Measurements from ENCODE around the gene SLC1A1. TPM values are rescaled to one million over a fixed set of nuclear protein-coding genes. Genes with fewer than 3 reads are reported as not detected.
"Not testable (repeated sequence)": the region's sequence is repeated elsewhere in the genome, so short reads cannot be mapped to it uniquely, and the experiment has no call there.

SLC1A1 gene
- polyA plus RNA-seq, 6 donors from 2014 or later, result not detected

DNA sequence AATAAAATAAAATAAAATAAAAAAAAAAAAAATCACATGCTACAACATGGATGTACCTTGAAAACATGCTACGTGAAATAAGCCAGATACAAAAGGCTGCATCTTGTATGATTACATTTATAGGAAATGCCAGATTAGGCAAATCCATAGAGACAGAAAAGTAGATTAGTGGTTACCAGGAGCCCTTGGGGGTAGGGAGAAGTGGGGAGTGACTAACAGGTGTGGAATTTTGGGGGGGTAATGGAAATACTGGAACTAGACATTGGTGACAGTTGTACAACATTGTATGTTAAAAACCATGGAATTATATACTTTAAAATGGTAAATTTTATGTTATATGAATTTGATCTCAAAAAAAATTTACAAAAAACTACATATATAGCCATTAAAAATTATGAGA is 47.3 kb downstream of the SLC1A1 start:
- Mint-ChIP-seq H3K4me3 (no peak overlapping the region), H3K9me3 (peaks cover 0 to 14% (median 7%) of the 10 kb centered on the region in 7 donors), H3K4me1 (no peaks in the 10 kb centered on the region), H3K27me3 (peaks cover 3 to 5% (median 5%) of the 10 kb centered on the region in 3 donors), H3K36me3 (no peaks in the 10 kb centered on the region), H3K27ac (no peak overlapping the region)
- DNase-seq (no peak), ATAC-seq (ENCODE audit: low read depth in 2 of 2) (no peak)

DNA sequence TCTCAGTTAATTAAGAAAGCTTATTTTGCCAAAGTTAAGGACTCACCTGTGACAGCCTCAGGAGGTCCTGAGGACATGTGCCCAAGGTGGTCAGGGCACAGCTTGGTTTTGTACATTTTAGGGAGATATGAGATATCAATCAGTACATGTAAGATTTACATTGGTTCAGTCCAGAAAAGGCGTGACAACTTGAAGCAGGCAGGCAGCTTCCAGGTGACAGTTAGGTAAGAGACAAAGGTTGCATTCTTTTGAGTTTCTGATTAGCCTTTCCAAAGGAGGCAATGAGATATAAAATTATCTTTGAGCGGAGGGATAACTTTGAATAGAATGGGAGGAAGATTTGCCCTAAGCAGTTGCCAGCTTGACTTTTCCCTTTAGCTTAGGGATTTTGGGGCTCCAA is 47.8 kb downstream of the SLC1A1 start:
- ATAC-seq (ENCODE audit: low read depth in 2 of 2), result no peak
- DNase-seq, result no peak
- Mint-ChIP-seq H3K4me3 (no peak overlapping the region), H3K36me3 (no peaks in the 10 kb centered on the region), H3K27me3 (peaks cover 3 to 5% (median 5%) of the 10 kb centered on the region in 3 donors), H3K9me3 (peaks cover 0 to 14% (median 7%) of the 10 kb centered on the region in 7 donors), H3K4me1 (no peaks in the 10 kb centered on the region), H3K27ac (no peak overlapping the region)

DNA sequence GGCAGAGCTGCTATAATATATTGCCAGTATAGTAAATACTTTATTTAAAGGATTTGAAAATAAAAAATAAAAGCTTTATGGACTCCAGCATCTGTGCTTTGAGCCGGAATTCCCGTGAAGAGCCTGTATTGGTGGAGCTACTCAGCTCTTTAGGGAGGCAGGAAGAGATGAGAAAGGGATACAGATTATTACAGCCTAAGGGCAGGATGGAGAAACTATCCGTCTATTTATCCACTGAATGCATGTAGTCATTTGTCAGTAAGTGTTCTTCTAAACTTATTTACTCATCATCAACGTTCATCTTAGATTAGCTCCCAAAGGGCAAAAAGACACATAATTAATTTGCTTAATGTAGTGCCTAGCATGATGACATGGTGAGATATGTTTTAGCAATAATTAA is 48.4 kb downstream of the SLC1A1 start:
- no peaks in the 10 kb centered on the region for H3K4me1 Mint-ChIP-seq
- no peaks in the 10 kb centered on the region for H3K36me3 Mint-ChIP-seq
- ATAC-seq (ENCODE audit: low read depth in 2 of 2) (no peak), DNase-seq (no peak)
- no peak overlapping the region for H3K4me3 Mint-ChIP-seq
- H3K27ac Mint-ChIP-seq, result no peak overlapping the region
- peaks cover 0 to 14% (median 7%) of the 10 kb centered on the region in 7 donors for H3K9me3 Mint-ChIP-seq
- H3K27me3 Mint-ChIP-seq, result peaks cover 3 to 5% (median 5%) of the 10 kb centered on the region in 3 donors

DNA sequence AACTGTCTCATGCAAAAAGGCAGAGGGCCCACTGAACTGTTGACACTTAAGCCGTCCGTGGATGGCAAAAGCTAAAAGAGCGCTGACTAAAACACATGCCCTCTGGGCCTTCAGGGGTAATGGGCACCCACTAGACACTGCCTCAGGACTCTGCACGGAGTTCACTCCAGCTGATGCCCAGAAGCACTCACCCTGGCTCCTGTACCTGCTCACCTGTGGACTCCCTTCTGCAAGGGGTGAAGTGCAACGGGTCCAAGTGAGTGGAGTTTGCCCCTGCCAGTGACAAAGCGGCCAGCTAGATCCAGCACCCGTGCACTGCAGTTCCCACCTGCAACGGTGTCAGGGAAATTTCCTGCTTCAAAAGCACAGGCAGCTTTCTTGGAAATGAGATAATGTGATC is 50.2 kb downstream of the SLC1A1 start:
- H3K36me3 Mint-ChIP-seq, result no peaks in the 10 kb centered on the region
- no peak overlapping the region for H3K4me3 Mint-ChIP-seq
- no peak overlapping the region for H3K27ac Mint-ChIP-seq
- H3K27me3 Mint-ChIP-seq, result peaks cover 5 to 15% (median 6%) of the 10 kb centered on the region in 3 donors
- no peaks in the 10 kb centered on the region for H3K4me1 Mint-ChIP-seq
- ATAC-seq (ENCODE audit: low read depth in 2 of 2) (no peak), DNase-seq (no peak)
- H3K9me3 Mint-ChIP-seq, result peaks cover 0 to 14% (median 7%) of the 10 kb centered on the region in 7 donors

DNA sequence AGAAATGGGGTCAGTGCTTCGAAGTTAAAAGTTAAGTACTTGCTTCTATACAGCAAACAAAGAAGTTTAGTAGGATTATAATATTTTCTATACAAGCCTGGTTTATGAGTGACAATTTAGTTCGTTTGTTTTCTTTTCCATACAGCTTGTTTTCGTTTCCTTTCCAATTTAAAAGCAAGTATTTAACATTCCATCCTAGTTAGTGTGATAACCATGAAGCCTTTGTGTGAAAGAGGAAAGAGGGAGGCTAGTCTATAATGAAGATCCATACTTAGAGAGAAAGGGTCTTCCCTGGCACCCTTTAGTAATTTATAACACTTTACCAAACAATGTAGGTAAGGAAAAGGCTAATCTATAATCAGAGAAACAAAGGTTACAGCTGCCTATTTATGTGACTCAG is 51.0 kb downstream of the SLC1A1 start:
- no peaks in the 10 kb centered on the region for H3K36me3 Mint-ChIP-seq
- DNase-seq, result no peak
- H3K27me3 Mint-ChIP-seq, result peaks cover 5 to 19% (median 6%) of the 10 kb centered on the region in 3 donors
- no peak overlapping the region for H3K27ac Mint-ChIP-seq
- H3K4me3 Mint-ChIP-seq, result no peak overlapping the region
- peaks cover 0 to 14% (median 7%) of the 10 kb centered on the region in 7 donors for H3K9me3 Mint-ChIP-seq
- H3K4me1 Mint-ChIP-seq, result no peaks in the 10 kb centered on the region
- no peak for ATAC-seq (ENCODE audit: low read depth in 2 of 2)

DNA sequence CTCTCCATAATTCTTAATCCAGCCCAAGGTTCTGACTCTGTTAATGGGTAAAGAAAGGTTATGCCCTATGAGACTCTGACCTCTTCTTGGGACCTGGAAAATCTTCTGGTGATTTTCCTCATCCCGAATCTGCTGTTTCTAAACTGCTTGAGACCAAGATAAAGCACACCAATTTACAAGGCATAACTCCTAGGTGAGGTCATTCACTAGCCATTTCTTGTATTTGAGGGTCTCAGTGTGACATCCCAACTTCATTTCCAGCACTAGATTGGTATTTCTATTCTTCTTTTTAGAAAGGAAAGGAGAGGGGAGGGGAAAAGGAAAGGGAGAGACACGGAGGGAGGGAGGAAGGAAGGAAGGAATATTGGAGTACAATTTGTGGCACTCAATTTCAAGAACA is 51.6 kb downstream of the SLC1A1 start:
- Mint-ChIP-seq H3K27ac (no peak overlapping the region), H3K4me1 (no peaks in the 10 kb centered on the region), H3K36me3 (no peaks in the 10 kb centered on the region), H3K4me3 (no peak overlapping the region), H3K9me3 (peaks cover 0 to 14% (median 7%) of the 10 kb centered on the region in 7 donors), H3K27me3 (peaks cover 5 to 19% (median 6%) of the 10 kb centered on the region in 3 donors)
- DNase-seq (no peak), ATAC-seq (ENCODE audit: low read depth in 2 of 2) (no peak)

DNA sequence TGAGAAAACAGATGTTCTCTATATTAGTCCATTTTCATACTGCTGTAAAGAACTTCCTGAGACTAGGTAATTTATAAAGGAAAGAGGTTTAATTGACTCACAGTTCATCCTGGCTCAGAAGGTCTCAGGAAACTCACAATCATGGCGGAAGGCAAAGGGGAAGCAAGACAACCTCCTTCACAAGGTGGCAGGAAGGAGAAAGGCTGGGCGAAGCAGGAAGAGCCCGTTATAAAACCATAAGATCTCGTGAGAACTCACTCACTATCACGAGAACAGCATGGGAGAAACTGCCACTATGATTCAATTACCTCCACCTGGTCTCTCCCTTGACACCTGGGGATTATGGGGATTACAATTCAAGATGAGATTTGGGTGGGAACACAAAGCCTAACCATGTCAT is 54.4 kb downstream of the SLC1A1 start:
- not testable (repeated sequence) for ATAC-seq (ENCODE audit: low read depth in 2 of 2); H3K9me3 Mint-ChIP-seq; H3K36me3 Mint-ChIP-seq; DNase-seq; H3K4me1 Mint-ChIP-seq; H3K4me3 Mint-ChIP-seq
- H3K27ac Mint-ChIP-seq, result peak overlapping the region in 1 of 6 donors; percentile 29
- H3K27me3 Mint-ChIP-seq, result peaks cover 9 to 25% (median 13%) of the 10 kb centered on the region in 3 donors

DNA sequence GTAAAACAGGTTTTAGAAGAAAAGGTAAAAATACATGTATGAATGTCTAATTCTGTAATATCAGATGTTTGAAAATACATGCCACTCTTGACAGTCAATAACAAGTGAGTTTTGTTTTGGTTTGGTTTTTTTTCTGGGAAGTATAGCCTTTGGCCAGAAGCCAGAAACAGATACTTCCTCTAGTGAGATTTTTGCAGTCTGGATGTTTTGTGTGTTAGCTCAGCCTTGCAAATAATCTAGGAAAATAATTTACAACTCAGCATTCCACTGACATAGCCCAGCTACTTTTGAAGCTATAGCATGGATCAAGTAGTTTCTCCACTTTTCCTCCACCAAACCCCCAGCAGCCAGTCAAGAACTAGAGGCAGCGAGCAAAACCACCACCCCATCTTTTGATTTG is 56.7 kb downstream of the SLC1A1 start:
- no peaks in the 10 kb centered on the region for H3K4me1 Mint-ChIP-seq
- H3K27me3 Mint-ChIP-seq, result peaks cover 15 to 39% (median 26%) of the 10 kb centered on the region in 3 donors
- no peaks in the 10 kb centered on the region for H3K36me3 Mint-ChIP-seq
- ATAC-seq (ENCODE audit: low read depth in 2 of 2) (no peak), DNase-seq (no peak)
- H3K9me3 Mint-ChIP-seq, result peaks cover 0 to 2% (median 0%) of the 10 kb centered on the region in 7 donors
- no peak overlapping the region for H3K4me3 Mint-ChIP-seq
- H3K27ac Mint-ChIP-seq, result no peak overlapping the region

DNA sequence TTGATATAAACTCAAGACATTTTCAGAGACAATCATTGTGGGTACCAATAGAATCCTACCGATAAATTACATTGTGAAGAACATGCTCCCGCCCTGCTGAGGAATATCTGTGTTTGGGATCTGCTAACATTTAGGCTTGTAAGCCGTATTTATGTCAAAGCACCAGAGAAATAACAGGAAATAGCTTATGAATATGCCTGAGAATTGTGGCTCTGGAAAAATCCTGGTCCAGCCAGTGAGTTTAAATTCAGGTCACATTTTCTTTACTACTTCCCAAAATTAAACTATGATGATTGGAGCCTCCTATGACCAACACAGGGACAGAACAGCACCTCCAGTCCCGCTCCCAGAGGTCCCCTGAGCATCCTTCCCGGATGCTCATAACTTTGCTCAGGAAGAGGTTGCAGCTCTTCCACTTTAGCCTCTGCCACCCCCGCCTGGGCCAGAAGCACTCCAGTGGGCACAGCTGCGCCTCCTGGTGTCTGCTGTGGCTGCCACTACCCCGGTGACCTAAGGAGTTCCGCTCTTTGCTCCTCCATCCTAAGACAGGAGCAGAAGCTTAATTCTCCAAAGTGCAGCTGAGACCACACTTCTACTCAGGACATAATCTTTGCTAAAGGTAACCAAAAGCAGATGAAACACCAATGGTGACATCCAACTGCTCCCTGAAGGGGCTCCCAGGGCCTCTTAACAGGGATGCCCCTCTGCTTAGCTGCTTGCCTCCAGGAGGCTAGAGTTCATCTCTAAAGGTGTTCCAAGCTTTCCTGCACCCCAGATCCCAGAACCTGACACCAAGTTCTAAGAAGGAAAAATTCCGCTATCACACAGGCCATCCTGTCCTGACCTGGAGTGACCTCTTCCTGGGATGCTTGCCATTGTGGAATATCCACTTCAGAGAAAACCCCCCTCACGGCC is 58.8 kb downstream of the SLC1A1 start:
- H3K9me3 Mint-ChIP-seq, result peaks cover 0 to 2% (median 0%) of the 10 kb centered on the region in 7 donors
- no peaks in the 10 kb centered on the region for H3K4me1 Mint-ChIP-seq
- H3K27ac Mint-ChIP-seq, result no peak overlapping the region

DNA sequence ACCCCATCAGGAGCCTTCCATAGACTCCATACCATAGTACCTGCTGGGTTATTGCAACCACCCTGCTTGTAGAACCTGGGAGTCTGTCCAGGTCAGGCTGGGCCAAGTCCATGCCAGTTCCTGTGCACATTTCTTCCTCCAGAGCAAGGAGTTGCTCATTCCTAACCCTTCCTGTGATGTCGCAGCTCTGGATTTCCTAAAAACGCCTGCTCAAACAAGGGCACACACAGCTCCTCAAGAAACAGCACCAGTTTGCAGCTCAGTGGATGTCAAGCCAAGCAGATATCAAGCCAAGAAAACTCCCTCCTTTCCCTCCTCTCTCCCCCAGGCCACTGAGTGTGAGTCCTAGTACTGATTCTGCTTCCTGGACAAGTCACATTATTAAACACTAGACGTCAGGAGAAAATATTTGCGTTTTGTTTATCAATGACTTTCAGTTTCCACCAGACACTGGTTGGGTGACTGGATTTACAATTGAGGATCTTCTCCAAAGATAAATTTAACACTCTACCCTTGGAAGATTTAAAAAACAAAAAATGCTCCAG is 59.6 kb downstream of the SLC1A1 start:
- Mint-ChIP-seq H3K4me3 (no peak overlapping the region), H3K27ac (no peak overlapping the region), H3K4me1 (no peaks in the 10 kb centered on the region), H3K9me3 (peaks cover 0 to 3% (median 0%) of the 10 kb centered on the region in 7 donors), H3K36me3 (no peaks in the 10 kb centered on the region), H3K27me3 (peaks cover 27 to 34% (median 30%) of the 10 kb centered on the region in 3 donors)
- DNase-seq, result no peak
- no peak for ATAC-seq (ENCODE audit: low read depth in 2 of 2)

More for the DNA sequence above, 58.8 kb downstream of the SLC1A1 start:
- H3K27me3 Mint-ChIP-seq, result peaks cover 19 to 41% (median 31%) of the 10 kb centered on the region in 3 donors
- H3K4me3 Mint-ChIP-seq, result no peak overlapping the region
- DNase-seq, result no peak
- ATAC-seq (ENCODE audit: low read depth in 2 of 2), result no peak
- H3K36me3 Mint-ChIP-seq, result no peaks in the 10 kb centered on the region

DNA sequence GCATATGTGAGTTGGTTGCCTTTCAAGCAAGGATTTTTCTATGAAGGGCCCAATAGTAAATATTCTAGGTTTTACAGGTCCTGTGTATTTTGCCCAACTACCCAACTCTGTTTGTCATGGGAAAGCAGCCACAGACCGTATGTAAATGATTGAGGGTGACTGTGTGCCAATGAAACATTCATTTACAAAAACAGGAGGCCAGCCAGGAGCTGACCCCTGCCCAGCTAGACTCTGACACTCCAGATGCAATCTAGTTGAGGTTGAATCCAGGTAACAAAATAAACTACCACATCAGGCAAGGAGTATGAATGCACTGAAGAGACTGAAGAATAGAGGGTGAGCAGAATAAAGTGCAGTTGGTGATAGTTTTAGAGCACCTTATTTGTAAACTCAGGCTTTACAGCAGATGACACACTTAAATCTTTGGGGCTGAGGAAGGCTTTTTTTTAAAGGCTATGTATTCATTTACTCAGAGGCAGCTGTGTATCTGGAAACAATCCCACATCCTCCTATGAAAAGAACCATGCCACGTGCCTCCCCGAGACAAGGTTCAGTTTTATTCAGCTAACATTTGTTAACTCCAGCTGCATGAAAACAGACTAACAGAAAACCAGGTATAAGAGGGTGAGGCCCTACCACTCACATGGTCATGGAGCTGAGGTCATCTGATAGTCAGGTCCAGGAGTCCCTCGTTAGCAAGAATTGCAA is 60.7 kb downstream of the SLC1A1 start:
- Mint-ChIP-seq H3K9me3 (peaks cover 0 to 3% (median 0%) of the 10 kb centered on the region in 7 donors), H3K4me3 (no peak overlapping the region), H3K36me3 (no peaks in the 10 kb centered on the region), H3K4me1 (no peaks in the 10 kb centered on the region), H3K27ac (no peak overlapping the region), H3K27me3 (peaks cover 26 to 28% (median 27%) of the 10 kb centered on the region in 3 donors)
- ATAC-seq (ENCODE audit: low read depth in 2 of 2) (no peak), DNase-seq (no peak)

DNA sequence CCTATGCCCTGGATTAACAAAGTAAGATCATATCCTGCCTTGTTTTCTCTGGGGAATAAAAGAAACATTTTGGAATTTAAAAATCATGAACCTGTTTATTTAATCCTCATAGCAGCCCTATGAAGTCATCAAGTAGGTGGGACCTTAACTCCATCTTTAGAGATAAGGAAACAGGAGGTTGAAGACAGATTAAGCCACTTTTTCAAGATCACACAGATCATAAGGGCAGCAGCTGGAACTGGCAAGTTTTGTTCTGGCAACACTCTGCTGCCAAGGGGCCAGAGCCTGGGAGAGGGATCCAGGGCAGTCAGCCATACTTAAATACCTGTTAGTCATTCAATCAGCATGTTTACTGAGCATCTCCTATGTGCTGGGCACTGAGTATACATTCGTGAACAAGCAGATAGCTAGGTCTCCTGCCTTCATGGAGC is 63.7 kb downstream of the SLC1A1 start:
- Mint-ChIP-seq H3K4me3 (no peak overlapping the region), H3K4me1 (no peaks in the 10 kb centered on the region), H3K27ac (no peak overlapping the region), H3K27me3 (peaks cover 21 to 39% (median 34%) of the 10 kb centered on the region in 3 donors), H3K9me3 (peaks cover 0 to 3% (median 0%) of the 10 kb centered on the region in 7 donors), H3K36me3 (no peaks in the 10 kb centered on the region)
- DNase-seq (no peak), ATAC-seq (ENCODE audit: low read depth in 2 of 2) (no peak)

DNA sequence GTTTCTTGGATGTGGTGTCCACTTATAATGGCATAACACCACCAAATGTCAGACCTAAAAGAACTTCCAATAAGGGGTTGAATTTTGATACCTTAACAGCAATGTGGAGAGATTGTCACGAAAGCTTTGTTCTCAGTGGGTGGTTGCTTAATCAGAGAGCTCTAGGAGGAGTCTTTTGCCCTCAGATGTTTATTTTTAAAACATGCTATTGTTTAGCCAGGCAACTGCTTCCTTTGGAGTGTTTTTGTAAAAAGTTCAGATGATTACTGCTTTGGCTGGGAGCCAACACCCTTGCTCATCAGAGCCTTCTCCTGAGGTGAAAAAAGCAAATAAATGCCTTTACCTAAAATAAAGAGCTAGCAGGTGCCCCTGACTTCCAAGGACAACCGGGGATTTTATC is 65.0 kb downstream of the SLC1A1 start:
- Mint-ChIP-seq H3K4me1 (peaks cover 0 to 7% (median 4%) of the 10 kb centered on the region in 3 donors), H3K4me3 (no peak overlapping the region), H3K9me3 (peaks cover 0 to 3% (median 0%) of the 10 kb centered on the region in 7 donors), H3K36me3 (no peaks in the 10 kb centered on the region), H3K27me3 (peaks cover 21 to 30% (median 22%) of the 10 kb centered on the region in 3 donors), H3K27ac (no peak overlapping the region)
- ATAC-seq (ENCODE audit: low read depth in 2 of 2), result no peak
- no peak for DNase-seq

Data from naive B cell (primary cell).